PC-9 (cell line): Measurements from ENCODE around the gene OPA1.

ENCODE experiments used
- CTCF ChIP-seq: fragments of 200-600 bp; sonication (generic); conservative IDR thresholded peaks from 2 replicates; pipeline ENCODE4 v1.6.1; 2017; ENCODE audit warnings: mixed run types, antibody characterized with exemption, mild to moderate bottlenecking, moderate library complexity
- EZH2 ChIP-seq: fragments of 200-600 bp; sonication (generic); IDR thresholded peaks from 2 replicates; pipeline ENCODE4 v1.8.0; 2017; ENCODE audit warnings: antibody characterized with exemption, low read depth

DNA sequence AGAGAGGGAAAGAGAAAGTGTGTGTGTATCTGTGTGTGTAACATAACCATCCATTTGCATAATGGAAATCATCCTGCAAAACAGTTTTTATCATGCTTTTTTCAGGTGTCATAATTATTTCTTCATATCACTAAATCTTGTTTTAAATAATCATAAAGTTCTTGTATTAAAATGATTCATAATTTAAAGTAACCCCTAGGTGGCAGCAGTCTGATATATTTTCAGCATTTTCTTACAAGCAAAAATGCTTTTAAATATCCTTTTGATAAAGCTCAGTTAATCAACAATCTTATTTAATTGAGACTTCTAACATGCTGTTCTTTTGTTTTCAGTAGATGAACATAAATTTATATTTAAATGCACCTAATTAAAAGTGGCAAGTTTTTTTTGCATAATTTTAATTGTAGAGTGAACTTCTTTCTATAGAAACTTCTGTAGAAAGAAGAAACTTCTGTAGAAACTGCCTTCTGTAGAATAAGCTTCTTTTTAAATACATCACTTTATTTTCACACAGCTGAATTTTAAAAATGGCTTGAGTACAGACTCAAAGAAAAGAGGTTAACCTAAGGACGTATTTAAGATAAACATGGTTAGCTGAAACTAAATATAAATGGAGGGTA lies 72.5 kb downstream of the OPA1 start:
- TF ChIP-seq CTCF = peak; percentile 93
- no peak for TF ChIP-seq EZH2
